Measurements from ENCODE around the gene IMPDH2.
"Not testable (repeated sequence)": the region's sequence is repeated elsewhere in the genome, so short reads cannot be mapped to it uniquely, and the experiment has no call there.

The IMPDH2 gene

DNA sequence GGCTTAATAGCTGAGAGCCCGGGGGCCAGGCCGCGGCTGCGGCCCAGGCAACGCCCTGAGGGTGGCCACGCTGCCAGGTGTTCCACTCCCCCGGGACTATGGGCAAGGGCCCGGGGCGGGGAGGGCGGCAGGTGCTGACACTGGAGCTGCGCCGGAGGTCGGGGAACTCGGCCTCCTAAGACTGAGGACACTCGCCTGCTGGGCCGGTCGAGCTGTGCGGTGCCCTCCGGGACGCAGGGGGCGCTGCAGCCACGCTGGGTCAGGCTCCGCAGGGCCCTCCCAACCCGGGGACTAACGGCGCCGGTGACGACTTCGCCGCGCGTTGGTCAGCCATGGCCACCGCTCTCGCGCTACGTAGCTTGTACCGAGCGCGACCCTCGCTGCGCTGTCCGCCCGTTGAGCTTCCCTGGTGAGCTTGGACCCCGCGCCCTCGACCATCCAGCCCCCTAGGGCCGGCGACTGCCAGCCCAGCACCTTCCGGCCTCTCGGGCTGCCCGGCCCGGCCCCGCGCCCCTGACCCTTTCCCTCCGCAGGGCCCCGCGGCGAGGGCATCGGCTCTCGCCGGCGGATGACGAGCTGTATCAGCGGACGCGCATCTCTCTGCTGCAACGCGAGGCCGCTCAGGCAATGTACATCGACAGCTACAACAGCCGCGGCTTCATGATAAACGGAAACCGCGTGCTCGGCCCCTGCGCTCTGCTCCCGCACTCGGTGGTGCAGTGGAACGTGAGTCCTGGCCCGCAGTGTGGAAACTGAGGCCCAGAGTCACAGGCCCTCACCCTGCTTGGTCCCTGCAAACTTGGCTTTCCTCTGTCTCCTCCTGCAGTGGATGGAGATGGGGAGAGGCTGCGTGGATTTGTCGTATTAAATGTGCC, 7.1 kb downstream of the IMPDH2 start, which contains the start of gene NDUFAF3:
NDUFAF3 (plus strand) TSS at position 309 of the 875 bp plus-strand sequence; CDS start at position 333, 24 bp downstream.
- FAIRE-seq, result no peak
- DNase-seq (ENCODE audit: extremely low spot score, insufficient read length, low read depth), result peak; percentile 75

DNA sequence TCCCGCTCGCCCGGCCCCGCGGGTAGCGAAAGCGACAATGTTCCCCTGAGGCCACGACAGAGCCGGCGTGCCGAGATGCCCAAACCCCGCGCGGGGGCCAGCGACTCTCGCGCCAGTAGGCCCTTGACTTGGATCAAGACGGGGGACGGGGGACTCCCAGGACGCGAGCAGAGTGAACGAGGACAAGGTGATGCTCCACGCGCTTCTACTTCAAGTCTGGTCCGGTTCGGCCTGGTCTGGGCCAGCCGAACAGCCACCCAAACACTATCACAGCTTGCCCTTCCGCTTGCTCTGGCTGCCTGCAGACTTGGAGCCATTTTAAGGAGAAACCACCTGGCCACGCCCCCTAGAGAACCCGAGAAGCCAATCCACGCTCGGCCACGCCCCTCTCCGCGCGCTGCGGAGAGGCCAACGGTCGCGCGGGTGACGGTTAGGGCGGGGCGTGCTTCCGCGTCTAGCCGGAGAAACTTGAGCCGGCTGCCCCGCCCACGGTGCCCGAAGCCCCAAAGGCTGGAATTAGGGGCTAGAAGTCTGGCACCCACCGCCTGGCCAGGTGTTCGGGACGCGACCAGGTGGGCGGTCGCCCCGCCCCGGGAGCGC, 7.9 kb downstream of the IMPDH2 start:
- FAIRE-seq, result peak; percentile 96
- peak; percentile 87 for DNase-seq (ENCODE audit: extremely low spot score, insufficient read length, low read depth)

DNA sequence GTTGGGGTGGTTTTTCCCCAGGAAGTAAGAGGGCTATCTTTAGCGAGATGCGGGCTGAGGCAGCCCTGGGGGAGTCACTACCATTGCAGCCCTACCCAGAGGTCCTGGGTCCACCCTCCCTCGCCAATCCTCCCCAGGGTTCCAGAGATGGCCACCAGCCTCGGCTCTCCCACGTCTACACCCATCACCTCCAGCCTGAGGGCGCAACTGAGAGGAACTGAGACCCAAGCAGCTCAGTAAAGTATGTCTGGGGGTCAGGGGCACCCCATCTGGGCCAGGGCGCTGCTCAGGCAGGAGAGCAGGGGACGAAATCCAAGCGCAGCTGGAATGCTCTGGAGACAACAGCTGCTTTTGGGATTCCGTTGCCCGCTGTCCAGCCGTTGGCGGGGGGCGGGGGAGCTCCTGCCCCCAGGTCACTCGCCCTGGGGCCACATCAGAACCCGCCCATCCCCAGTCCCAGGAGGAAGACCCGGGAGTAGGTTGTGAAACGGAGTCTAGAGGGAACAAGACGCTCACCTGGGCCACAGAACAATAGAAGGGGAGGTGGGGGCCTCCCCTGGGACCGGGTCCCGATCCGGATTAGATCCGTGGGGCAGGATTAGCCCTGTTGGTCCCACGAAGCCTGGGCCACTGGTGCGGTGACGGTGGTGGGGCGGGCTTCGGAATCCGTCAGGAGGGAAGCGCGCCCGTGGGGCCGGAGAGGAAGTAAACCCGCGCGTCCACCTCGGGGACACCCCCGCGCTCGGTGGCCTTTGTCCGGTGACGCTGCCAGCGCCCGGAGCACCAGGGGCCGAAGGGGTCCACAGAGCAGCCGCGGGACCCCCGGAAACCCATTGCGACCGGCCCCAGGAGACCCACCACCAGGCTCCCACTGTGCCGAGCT, 8.6 kb downstream of the IMPDH2 start:
- FAIRE-seq, result peak; percentile 67
- no peak for DNase-seq (ENCODE audit: extremely low spot score, insufficient read length, low read depth)

DNA sequence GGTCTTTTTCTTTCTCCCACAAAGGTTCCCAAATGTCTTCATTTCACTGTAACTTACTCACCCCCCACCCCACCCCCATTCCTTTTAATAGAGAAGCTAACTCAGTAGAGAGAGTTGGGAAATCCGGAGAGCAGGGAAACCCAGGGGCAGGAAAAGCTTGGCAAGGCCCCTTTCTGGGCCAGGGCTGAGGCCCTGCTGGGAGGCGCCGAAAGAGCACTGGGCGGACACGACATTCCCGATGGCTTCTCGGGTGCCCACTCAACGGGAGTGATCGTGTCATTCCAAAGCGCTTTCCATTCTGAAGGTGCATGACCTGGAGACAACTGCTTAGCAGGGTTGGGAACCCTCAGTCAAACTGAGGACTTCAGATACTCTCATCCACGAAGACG, 9.3 kb downstream of the IMPDH2 start:
- no peak for FAIRE-seq
- DNase-seq (ENCODE audit: extremely low spot score, insufficient read length, low read depth), result no peak

DNA sequence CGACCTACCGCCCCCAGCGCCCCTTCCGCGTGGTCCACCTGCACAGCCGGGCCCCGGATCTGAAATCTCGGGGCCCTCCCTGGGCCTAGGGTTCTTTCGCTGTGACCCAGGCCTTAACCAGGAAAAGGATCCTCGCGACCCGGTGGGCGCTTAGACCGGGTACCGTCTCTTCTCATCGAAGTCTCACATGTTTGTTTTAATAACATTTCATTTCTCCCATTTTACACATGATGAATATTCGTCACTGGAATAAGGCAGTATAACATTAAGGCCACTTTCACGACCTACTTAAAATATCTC, 10.5 kb downstream of the IMPDH2 start:
- FAIRE-seq (no peak), DNase-seq (ENCODE audit: extremely low spot score, insufficient read length, low read depth) (no peak)

DNA sequence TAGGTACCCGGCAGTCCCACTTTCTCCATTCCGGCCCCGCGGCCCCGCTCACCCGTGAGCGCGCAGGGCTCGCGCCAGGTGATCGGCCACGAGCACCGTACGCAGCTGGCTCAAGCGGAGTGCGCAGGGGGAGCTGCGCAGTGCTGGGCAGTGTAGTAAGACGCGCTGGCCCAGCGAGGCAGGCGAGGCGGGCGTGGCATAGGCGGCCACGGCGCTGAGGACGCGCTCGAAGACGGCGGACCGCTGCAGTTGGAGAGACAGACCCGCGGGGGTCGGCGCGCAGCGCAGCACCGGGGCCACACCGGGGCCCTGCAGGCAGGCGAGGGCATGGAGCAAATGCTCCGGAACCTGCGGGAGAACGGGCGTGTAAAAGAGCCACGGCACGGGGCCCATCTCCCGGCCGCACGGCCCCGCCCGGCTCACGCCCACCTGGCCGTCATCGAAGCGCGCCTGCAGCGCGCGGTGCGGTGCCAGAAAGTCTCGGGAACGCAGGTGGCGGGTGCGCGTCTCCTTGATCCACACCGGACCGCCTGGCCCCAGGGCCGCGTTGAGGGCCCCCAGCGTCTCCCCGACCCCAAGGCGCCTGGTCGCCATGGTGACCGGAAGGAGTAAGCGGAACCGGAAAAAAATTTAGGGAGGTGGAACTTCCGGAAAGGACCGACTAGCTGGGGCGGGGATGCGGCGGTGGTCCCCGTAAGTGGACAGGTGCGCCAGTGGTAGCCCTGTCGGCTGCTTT, 11.1 kb downstream of the IMPDH2 start, which contains the start of gene DALRD3:
DALRD3 (minus strand) TSS at position 610 of the 736 bp plus-strand sequence; CDS start at position 594, 16 bp downstream.
- peak; percentile 50 for FAIRE-seq
- DNase-seq (ENCODE audit: extremely low spot score, insufficient read length, low read depth), result no peak

DNA sequence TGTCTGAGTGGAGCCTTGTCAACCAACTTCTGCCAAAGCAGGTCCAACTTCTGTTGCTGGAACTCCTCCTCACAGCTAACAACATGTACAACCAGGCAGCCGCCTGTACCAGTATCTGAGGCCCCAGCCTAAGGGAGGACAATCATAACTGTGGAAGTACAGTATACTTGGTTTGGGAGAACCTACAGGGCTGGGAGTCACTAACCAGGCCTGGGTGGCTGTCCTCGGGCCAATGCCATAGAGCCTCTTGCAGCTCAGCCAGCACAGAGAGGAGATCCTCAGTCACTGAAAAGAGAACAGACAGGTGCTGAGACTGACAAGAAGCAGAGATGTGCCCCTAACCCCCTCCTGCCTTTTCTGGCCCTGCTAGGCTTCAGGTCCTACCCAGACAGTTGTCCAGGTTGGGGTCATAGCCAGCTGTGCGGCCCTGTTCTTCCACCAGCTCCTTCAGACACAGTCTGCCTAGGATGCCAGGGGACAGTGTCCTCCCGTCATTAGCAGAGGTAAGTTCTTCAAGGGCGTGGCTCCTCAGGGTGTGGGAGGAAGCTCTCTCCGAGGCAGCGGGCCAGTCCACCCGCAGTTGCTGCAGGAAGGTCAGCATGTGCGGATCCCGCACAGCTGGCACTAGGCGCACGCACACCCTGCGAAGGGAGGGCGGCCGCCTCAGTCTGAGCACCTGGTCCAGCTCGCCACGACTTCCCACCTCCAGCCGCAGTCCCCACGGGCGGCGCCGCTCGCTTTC, 11.8 kb downstream of the IMPDH2 start:
- no peak for DNase-seq (ENCODE audit: extremely low spot score, insufficient read length, low read depth)
- no peak for FAIRE-seq

DNA sequence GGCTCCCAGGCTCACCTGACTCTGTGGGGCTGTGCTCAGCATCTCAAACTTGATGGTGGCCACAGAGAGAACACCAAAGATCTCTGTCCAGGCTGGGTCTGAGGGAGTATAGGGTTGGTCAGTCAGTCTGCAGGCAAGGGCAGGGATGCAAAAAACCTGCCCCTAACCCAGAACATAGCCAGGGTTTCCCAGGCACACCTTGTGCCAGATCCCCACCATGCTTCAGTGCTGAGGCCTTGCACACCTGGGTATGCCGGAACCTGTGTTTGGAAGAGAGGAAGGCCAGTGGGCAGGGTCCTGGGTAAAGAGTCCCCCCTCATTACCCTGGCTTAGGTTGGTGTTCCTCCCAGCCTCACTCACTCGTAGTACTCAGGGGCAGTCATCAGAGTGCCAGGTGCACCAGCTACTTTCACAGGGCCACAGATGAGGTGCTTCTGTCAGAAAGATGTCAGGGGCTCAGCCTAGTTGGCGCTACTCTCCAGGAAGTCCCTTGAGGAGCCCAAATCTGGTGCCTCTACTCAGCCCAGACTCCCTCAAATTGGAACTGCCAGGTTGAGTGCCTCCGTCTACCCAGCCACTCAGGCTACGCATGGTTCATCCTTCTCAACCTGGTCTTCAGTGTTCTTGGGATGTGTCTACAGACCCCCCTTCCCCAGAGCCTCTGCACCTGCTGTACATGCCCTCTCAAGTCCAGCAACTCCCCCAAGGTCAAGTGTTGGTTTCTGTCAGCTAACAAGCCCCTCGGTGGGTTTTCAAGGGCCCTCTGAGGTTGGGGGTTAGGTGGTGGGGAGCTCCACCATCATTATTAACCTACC, 12.6 kb downstream of the IMPDH2 start:
- DNase-seq (ENCODE audit: extremely low spot score, insufficient read length, low read depth) (no peak), FAIRE-seq (no peak)

DNA sequence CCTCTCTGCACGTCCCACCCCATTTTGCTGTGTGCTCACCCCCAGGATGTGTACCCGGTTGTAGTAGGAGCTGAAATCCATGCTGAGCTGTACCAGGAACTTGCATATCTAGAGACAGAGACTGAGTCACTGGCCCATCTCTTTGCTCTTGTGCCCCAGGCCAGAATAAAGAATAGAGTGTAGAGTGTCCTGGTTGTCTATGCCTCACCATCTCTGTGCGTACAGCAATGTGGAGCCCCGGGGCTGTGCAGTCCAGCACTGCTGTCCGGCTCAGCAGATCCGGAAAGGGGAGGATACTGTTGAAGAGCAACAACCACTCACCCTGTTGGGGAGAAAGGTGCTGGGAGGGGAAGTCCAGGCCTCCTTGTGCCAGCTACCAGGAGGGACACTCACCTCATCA, 13.4 kb downstream of the IMPDH2 start:
- no peak for FAIRE-seq
- no peak for DNase-seq (ENCODE audit: extremely low spot score, insufficient read length, low read depth)

DNA sequence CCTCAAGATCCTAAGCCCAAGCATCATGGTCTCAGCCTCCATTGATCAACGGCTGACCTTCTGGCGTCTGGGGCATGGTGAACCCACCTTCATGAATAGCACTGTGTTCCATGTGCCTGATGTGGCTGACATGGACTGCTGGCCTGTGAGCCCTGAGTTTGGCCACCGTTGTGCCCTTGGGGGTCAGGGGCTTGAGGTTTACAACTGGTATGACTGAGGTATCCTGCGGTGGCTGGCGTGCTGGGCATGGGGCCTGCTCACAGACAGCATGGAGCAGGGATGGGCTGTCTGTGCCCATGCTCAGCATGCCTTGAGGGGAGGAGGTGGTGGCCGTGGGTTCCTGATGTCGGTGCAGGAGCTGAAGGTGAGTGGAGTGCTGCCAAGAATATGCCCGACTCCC, 14.1 kb downstream of the IMPDH2 start:
- DNase-seq (ENCODE audit: extremely low spot score, insufficient read length, low read depth), result no peak
- FAIRE-seq, result no peak

DNA sequence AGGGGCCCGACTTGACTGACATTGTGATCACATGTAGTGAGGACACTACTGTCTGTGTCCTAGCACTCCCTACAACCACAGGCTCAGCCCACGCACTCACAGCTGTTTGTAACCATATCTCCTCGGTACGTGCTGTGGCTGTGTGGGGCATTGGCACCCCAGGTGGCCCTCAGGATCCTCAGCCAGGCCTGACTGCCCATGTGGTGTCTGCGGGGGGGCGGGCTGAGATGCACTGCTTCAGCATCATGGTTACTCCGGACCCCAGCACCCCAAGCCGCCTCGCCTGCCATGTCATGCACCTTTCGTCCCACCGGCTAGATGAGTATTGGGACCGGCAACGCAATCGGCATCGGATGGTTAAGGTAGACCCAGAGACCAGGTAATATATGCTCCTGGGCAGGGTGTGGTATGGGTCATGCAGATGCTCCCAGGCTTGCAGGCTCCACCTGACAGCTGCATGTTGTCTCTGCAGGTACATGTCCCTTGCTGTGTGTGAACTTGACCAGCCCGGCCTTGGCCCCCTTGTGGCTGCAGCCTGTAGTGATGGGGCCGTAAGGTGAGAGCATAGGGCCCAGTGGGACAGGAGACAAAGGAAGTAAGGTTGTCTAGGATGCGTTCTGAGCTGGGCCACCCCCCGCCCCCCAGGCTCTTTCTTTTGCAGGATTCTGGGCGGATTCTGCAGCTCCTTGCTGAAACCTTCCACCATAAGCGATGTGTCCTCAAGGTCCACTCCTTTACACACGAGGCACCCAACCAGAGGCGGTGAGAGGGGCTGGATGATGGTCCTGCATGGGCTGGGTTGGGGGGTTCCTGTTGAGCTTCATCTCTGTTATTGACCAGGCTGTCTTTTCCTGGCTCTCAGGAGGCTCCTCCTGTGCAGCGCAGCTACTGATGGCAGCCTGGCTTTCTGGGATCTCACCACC, 15.2 kb downstream of the IMPDH2 start:
- DNase-seq (ENCODE audit: extremely low spot score, insufficient read length, low read depth) (no peak), FAIRE-seq (peak; percentile 53)

DNA sequence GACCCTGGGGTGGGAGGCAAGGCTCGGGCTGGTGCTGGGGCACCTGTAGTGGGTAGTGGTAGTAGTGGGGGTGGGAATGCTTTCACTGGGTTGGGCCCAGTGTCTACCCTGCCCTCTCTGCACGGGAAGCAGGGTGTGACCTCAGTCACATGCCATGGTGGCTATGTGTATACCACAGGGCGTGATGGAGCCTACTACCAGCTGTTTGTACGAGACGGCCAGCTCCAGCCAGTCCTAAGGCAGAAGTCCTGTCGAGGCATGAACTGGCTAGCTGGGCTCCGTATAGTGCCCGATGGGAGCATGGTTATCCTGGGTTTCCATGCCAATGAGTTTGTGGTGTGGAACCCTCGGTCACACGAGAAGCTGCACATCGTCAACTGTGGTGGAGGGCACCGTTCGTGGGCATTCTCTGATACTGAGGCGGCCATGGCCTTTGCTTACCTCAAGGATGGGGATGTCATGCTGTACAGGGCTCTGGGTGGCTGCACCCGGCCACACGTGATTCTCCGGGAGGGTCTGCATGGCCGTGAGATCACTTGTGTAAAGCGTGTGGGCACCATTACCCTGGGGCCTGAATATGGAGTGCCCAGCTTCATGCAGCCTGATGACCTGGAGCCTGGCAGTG, 16.0 kb downstream of the IMPDH2 start:
- FAIRE-seq (no peak), DNase-seq (ENCODE audit: extremely low spot score, insufficient read length, low read depth) (no peak)

DNA sequence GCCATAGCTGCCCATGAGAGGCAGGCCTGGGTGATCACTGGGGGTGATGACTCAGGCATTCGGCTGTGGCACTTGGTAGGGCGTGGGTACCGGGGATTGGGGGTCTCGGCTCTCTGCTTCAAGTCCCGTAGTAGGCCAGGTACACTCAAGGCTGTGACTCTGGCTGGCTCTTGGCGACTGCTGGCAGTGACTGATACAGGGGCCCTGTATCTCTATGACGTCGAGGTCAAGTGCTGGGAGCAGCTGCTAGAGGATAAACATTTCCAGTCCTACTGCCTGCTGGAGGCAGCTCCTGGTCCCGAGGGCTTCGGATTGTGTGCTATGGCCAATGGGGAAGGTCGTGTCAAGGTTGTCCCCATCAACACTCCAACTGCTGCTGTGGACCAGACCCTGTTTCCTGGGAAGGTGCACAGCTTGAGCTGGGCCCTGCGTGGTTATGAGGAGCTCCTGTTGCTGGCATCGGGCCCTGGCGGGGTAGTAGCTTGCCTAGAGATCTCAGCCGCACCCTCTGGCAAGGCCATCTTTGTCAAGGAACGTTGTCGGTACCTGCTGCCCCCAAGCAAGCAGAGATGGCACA, 16.7 kb downstream of the IMPDH2 start:
- no peak for FAIRE-seq
- no peak for DNase-seq (ENCODE audit: extremely low spot score, insufficient read length, low read depth)

DNA sequence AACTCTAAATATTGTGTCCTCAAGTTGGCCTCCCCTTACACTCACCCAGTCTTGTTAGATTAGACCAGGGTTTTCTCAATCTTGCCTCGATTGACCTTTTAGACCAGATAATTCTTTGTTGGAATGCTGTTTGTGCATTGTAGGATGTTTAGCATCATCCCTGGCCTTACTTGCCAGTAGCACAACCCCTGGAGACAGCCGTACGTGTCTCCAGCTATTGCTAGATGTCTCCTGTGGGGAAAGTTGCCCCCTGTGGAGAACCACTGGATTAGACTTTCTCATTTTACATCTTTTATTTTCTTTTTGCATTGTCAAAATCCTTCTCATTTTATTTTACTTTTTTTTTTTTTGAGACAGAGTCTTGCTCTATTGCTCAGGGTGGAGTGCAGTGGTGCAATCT, 19.8 kb downstream of the IMPDH2 start:
- FAIRE-seq (no peak), DNase-seq (ENCODE audit: extremely low spot score, insufficient read length, low read depth) (no peak)

DNA sequence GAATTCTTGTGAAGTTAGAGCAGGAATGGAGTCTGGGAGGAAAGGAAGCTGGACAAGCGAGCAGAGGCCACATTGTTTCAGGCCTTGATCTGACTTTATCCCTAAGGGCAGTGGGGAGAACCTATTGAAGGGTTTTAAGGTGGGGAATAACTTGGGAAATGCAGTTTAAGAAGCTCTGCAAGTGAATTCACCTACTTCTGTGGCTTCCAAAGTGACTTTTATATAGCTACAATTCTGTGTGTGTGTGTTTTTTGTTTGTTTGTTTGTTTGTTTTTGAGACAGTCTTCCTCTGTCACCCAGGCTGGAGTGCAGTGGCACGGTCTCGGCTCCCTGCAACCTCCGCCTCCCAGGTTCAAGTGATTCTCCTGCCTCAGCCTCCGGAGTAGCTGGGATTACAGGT, 20.6 kb downstream of the IMPDH2 start:
- FAIRE-seq; DNase-seq (ENCODE audit: extremely low spot score, insufficient read length, low read depth): not testable (repeated sequence)

DNA sequence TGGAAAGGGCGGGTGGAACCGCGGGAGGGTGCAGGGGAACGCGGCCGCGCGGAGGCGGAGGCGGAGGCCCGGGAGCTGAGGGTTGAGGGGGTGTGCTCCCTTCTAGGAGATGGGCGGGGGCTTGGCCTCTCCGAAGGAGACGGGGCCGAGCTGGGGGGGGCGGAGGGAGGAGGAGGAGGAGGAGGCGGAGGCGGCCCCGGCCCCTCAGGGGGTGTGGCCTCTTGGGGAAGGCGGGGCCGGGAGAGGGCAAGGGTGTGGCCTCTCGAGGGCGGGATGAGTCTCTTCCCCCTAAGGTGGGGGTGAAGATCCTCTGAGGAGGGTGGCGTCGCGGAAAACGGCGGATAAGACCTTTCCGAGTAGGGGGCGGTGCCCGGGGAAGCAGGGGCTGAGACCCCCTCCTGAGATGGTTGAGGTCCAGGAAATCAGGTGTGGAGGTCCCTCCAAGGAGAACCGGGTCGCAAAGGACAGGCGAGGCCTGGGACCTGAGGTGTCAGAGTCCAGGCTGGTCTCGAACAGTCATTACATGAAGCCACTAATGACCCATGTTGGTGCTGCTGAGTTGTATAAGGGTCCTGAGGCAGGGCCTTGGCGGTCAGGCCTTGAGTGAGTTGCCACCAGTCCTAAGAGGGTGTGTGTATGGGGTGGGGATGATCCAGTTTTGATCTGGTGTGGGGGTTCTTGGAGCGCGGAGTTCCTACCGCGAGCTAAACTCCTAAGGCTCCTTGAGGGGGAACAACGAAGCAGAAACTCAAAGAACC, 21.2 kb downstream of the IMPDH2 start:
- DNase-seq (ENCODE audit: extremely low spot score, insufficient read length, low read depth) (peak; percentile 77), FAIRE-seq (peak; percentile 87)

All from GM18507 (cell line).